ENCODE measurements around the gene GPD2.

Gene GPD2

DNA sequence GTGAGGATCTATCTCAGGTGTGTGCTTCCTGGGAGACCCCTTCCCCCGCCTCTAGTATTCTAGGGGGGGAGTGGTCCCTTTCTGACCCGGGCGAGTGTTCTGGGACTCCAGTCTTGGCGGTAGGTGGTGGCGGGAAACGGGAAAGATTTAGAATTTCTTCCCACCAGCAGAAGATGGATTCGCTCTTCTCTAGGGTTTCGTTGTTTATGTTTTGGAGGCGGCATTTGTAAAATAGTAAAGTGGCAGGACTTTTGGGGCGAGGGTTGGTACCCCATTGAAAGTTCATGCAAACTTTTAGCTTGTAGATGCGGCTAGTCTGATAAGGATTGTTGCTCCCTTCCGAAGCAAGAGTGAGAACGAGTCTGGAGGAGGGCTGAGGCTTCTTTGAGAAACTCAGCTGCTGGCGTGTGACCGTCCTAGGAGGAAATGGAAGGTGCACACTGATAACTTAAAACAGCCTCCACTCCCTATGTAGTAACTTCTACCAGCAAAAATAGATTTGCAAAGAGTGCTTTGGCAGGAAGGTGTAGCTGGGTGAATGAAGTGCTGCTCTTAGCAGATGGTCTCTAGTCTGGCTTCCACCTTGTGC lies 412 bp downstream of the GPD2 start:
- DNase-seq (ENCODE audit: low read depth in 3 of 3), result no peak

DNA sequence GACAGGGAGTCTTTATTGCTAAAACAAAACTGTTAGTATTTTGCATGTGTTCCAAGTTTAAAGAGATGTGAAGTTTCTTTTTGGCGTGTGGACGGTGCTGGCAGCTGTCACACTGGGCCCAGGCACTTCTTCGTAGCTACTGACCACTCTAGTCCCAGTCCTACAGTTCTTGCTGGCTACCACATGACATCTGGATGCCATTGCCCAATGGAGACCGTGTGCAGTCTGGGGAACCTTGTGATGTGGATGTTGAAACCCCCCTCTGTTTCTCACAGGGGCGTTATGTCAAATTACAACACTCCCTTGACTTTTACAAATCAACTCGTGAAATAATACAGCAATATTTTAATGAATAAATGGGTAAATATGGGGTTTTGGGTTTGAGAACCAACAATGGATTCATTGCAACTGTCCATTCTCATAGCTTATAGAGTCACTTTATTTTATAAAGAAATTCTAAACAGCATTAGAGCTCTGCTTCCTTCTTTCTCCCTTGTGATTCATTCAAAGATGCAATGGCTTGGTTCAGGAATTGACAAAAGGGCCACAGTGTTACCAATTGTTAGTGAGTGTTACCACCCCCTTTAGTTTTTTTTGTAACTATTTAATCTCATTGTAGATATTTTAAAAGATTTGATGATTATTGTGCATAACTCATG lies 1.2 kb downstream of the GPD2 start:
- DNase-seq (ENCODE audit: low read depth in 3 of 3), result no peak

DNA sequence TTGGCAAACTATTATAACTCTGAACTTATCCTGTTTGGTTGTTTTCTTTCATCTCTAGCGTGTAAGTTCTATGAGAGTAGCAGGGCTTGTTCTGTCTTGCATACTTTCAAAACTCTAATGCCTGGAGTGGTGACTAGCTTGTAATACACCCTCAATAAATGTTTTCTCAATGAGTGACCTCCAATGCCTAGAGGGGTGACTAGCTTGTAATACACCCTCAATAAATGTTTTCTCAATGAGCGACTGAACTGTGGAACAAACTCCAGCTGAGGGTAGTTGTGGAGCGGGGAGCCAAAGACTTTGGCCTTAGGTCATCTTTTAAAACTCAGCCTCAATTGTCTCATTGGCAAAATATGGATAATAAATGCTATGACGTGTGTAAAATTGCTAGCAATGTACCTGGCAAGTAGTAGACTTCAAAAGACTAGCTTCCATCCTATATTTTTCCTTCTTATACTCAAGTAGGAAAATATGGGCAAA lies 1.8 kb downstream of the GPD2 start:
- no peak for DNase-seq (ENCODE audit: low read depth in 3 of 3)

DNA sequence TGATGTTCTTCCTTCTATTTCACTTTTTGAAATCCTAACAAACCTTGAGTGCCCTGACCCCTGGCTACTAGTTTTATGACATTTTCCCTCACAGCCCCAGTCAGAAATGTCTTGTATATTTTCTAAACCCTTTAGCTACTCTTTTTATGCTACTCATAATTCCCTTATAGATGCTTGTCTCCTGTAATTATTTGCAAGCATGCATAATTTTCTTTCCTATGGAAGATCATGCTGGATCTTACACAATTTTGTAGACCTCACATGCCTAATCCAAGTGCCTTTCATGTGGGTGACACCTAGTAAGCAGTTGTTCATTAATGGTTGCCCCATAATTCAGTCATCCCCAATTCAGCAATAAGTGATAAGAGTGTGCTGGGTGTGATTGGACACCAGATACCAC lies 6.9 kb downstream of the GPD2 start:
- DNase-seq (ENCODE audit: low read depth in 3 of 3), result no peak

DNA sequence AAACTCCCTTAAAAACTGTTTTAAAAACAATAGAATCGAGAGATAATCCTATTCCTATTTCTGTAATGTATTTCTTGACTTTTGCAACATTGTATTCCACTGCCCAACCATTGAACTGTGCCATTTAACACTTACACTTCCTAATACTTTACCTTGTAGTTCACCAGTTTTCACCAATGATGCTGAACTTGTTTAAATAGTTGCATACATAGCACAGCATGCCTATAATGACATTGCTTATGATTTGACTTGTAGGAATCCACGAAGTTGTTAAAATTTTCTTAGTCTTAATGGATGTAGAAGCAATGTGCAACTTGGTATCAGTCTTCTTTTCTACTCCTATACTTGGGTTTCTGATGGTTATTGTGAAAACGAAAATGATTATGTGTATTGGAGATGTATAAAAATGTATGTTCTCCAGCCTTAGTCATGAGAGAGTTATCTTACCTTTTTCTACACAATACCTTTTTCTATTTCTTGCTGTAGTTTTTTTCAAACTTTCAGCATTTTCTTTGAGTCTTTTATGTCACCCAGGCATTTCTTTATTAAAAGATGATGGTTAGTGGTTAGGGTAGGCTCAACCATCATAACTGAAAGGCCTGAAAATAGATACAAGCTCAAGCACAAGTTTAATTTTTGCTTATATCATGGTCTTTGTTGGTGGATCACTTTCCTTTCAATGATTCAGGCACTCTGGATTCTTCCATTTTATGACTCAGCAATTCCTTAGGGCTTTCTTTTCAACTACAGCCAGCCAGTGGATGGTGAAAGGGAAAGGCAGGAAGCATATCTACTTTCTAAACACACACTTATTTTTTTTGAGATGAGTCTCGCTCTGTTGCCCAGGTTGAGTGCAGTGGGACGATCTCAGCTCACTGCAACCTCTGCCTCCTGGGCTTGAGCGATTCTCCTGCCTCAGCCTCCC lies 9.4 kb downstream of the GPD2 start:
- no peak for DNase-seq (ENCODE audit: low read depth in 3 of 3)

DNA sequence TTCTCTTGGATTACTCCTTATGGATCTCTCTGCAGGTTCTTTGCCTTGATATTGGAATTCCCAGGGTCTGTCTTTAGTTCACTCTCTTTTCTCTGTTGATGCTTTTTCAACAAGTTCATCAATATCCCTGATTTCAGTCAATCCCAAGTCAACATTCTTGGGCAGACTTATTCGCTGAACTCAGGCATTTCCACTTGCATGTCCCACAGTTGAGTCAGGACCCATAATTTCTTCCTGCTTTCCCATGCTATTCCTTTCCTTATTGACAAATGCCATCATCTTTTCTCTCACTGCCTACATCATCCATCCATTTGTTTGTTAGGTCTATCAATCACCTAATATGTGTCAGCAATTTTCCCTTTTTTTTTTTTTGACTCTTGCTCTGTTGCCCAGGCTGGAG lies 11.6 kb downstream of the GPD2 start:
- no peak for DNase-seq (ENCODE audit: low read depth in 3 of 3)

DNA sequence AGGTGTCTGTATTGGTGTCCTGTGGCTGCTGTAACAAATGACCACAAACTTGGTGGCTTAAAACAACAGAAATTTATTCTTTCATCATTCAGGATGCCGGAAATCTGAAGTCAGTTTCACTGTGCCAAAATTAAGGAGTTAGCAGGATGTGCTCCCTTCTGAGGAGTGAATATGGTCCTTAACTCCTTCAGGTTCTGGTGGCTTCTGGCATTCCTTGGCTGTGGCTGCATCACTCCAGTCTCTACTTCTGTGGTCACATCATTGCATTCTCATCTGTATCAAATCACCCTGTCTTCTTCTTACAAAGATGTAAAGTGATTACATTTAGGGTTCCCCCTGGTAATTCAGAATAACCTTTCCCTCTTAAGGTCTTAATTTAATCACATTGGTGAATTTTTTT lies 12.6 kb downstream of the GPD2 start:
- no peak for DNase-seq (ENCODE audit: low read depth in 3 of 3)

DNA sequence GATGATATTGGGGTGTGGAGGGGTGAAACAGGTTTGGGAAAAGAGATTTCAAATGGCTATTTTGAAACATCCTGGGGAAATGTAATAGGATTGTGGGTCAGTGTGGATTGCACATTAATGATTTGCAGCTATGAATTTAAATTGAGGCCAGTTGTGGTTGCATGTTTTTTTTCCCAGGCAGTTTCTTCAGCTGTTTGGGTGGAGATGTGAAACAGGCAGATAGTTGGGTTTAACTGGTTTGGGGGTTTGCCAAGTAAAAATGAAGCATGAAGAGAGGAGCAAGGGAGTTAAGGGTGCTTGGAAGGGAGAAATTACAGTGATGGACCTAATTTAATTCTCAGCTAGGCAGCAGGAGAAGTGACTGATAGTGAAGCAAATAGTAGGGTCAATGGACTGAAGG lies 16.8 kb downstream of the GPD2 start:
- DNase-seq (ENCODE audit: low read depth in 3 of 3), result no peak

DNA sequence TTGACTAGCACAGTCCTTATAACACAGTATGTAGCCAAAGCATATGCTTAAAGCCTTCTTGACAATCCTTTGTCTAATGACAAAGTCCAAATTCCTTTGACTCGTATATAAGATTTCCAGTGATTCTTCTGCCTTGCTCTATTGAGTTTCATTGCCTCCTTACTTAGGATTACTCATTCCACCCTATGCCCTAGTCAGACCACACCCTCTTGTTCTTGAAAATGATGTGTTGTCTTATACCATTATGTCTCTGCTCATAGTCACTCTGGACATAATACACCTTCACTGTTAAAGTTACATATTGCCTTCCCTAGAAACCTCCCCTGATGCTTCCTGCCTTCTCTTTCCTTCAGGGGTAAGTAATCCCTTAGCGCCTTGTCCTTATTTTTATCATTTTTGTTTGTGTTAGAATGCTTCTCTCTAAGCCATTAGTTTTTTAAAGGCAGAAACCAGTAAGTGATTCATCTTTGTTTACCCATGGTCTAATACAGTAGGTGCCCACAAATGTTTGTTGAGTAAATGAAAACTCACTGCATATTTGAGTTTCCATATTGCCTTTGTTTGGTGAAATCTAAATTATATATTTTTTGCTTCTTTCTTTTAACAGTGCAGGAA lies 19.3 kb downstream of the GPD2 start:
- DNase-seq (ENCODE audit: low read depth in 3 of 3), result no peak

DNA sequence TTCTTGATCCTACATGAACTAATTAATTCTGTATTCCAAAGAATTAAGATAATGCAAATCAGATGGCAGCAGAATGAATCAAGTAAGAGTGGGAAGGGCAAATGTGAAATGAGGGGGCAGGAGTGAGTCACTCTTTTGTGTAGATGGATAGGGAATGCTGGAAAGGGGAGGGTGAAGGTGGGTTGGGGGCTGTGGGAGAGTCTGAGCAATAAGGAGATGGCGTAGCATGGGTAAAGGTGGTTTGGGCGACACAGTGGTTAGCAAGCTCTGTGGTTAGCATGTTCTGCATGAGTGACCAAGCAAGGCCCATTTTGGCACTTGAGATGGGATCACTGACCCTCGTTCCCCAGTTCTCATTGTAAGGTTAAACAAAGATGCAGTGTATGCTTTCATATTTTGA lies 20.4 kb downstream of the GPD2 start:
- DNase-seq (ENCODE audit: low read depth in 3 of 3), result no peak

DNA sequence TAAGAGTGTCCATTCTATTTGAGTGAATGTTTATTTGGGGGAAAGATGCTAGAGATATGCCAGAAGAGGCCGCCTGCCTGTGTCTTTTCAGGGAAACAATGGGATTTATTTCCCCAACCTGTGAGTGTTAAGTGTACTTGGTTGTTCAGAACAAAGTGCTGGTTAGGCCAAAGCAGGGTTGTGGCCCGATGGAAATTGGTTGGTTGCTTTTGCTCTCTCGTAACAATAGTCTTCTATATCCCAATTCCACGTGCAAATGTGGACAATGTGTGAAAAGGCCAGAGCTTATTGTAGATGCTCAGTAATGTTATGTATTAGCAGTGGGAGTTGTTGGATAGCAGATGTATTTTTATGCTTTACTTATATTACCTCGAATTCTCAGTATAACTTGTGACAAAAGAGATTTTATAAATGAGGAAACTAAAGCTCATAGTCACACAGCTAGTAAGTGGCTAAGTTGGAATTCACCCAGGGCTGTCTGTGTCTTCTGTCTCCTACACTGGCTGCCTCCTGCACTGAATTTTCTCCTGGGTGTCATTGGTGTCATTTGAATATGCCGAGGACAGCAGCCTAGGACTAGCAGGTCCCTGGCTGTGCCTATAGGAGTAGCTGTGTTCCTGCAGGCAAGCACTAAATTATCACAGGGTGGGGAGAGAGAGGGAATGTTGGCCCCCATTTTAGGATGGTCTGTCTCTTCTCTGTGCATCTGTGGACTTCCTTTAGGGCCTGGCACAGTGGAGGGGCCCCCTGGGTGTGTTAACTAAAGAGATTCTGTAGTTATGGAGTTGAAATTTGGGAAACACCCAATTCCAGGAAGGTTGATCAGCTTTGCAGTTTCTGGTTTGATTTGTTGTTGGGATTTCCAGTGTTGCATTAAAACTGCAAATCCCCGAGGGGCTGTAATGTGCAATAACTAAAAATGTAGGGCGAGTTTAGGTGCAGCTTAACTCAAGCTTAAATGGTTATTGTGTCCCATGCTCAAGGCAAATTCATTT lies 21.6 kb downstream of the GPD2 start:
- no peak for DNase-seq (ENCODE audit: low read depth in 3 of 3)

DNA sequence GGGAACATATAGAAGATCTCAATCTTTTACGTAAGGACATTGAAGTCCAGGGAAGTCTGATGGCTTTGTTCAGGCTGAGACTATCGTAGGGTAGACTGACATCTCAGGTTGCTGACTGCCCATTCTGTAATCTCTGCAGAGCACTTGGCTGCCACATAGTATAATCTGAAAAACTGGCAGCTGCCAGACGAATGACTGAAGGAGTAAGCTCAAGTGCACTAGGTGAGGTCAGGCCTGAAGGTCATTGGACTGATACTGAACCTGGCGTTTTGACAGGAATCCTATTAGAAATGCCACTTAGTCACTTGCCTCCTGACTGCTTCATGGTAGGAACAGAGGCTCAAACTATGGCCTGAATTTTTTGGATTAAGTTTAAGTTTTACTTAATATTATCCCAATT lies 23.5 kb downstream of the GPD2 start:
- no peak for DNase-seq (ENCODE audit: low read depth in 3 of 3)

DNA sequence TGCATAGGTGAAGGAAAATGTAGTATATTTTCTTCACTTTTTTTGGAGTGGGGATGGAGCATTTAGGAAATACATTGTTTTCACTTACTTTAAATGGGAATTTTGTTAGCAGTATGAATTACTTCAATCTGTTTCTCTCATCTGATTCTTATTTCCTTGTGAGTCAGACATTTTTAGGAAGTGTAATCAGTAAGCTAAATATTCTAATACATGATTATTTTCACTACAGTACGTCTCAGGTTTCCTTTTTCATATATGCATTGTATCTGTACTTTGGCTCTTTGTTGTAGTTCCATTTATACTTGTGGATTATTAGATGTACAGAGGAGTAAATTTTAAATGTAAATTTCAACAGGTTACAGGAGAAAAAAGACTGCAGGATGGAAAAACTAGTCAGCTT lies 27.9 kb downstream of the GPD2 start:
- no peak for DNase-seq (ENCODE audit: low read depth in 3 of 3)

DNA sequence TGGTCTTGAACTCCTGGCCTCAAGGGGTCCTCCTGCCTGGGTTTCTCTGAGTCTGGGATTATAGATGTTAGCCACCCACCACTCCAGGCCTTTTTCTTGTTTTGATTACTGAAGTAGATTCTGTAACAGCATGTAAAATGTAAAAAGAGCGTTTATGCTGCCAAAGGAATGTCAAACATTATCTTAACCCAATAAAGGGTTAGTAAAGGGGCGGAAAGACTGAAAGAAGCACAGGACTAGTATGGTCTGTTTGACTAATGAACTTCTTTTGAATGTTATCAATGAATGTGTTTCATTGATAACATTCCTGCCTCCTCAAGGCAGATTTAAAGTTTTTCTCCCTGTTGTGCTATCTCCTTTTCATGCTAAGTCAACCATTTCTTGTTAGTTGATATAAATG lies 29.4 kb downstream of the GPD2 start:
- DNase-seq (ENCODE audit: low read depth in 3 of 3), result no peak

DNA sequence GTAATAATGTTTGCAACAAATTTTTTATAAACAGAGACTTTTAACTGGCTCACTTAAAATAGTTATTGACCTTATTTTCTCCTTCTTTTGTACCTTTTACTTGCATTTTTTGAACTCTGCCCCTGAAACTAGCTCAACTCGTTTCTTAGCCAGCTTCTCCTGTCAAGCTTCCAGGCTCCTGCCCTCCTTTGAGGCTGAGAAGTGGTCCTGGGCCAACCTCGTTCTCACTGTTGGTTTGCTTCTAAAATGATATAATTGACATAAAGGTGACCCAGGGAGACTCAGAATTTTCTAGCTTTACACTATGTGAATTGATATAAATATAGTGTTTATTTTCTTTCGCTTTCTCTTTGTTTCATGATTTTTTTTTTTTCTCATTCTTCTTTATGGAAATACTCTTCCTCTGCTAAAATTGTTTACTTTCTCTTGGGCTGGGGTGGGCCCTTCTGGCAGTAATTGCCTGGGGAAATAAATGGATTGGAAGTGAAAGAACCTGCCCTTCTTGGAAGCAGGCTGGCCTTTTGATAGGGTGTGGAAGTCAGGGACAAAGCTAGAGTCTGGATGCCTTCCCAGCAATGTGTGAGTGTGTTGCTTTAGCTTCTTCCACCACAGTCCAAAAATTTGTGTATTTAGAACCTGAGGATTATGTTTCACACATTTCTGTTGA lies 30.7 kb downstream of the GPD2 start:
- DNase-seq (ENCODE audit: low read depth in 3 of 3), result no peak

DNA sequence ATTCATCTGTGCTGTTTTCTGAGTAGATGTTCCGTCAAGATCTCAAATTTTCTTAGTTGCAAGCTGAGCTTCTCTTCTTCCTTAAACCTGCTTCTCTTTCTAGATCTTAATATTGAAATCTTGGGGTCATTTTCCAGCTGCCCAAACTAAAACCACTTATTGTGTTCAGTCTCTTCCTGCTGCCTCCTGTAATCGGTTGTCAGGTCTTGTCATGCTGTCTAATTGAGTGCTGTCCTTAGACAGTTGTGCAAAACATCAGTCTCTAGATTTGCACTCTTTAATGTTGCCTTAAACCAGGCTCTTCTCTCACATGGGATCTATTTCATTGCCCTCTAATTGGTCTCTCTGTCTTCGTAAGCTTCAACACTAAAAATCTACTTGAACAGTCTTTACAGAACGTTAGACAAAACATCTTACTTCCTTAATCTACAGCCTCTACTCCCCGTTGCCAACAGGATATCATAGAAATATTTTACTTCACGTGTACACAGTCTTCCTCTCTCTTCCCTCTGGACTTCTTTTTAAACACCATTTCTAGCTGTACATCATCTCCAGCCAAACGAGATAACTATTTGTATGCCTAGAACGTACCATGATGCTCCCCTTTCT lies 34.9 kb downstream of the GPD2 start:
- DNase-seq (ENCODE audit: low read depth in 3 of 3), result no peak

DNA sequence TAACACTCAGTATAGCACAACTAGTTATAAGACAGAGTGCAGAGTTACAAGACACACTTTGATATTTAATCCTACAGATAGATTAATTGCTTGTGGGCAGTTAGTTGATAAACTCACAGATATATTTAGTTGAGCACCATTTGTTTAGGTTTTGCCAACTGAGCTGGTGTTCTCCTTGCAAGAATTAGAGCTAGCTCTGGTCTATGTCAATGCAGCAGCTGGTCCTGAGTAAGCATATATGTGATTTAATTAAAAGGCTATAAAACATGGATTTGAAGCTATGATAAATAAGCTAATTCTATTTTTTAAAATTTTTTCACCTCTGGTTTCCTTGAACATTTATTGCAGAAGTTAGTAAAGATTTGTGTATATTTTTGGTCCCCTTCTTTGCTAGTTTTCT lies 35.6 kb downstream of the GPD2 start:
- no peak for DNase-seq (ENCODE audit: low read depth in 3 of 3)

DNA sequence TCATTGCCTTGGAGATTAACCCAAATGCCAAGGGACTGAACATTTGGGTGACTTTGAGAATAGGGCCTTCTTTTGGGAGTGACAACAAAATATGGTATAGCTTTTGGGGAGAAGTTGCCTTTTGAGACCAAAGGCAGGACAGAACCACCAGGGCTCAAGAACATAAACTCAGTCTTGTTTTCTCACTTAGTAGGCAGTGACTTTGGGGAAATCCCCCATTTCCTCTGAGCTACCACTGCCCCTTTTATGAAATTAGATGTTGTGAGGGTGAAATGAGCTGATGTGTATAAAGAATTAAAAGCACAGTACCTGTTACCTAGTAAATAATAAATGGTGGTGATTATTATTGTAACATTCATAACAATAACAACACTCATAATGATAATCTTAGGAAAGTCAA lies 36.5 kb downstream of the GPD2 start:
- DNase-seq (ENCODE audit: low read depth in 3 of 3), result no peak

DNA sequence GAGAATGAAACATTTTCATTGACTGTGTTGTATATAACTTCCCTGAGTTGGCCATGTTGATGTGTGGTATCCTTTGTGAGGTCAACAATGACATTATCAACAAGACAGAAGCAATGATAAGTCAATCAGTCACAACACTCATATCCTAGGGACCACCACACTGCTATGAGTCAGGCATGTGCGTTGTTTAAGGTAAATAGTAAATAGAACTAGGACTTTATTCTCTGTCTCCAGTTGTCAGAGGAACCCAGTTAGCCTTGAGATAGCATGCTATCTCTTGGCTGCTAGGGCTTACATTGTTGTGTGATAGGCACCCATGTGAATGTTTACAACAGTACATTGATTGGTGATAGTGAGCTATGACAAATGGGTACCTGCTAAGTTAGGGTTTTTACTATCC lies 37.3 kb downstream of the GPD2 start:
- no peak for DNase-seq (ENCODE audit: low read depth in 3 of 3)

DNA sequence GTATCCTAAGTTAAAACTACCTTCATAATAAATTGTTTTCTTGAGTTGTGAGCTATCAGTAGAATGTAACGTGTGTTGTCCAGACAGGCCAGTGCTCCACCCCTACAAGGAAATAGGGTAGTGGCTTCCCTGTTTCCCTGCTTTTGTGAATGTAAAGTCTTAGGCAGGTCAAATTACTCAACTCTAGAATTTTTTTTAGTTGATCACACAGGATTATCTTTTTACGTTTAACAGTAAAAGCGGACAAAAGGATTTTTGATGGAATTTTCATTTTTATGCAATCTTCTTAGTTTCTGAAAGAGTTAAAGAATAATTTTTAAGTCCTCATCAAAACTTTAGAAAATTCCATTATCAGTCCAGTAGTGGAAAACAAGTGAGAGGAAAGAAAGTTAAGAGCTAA lies 38.2 kb downstream of the GPD2 start:
- DNase-seq (ENCODE audit: low read depth in 3 of 3), result no peak
